ENCODE data around the gene HLA-DMB.

- TF ChIP-seq, protein P1, sequence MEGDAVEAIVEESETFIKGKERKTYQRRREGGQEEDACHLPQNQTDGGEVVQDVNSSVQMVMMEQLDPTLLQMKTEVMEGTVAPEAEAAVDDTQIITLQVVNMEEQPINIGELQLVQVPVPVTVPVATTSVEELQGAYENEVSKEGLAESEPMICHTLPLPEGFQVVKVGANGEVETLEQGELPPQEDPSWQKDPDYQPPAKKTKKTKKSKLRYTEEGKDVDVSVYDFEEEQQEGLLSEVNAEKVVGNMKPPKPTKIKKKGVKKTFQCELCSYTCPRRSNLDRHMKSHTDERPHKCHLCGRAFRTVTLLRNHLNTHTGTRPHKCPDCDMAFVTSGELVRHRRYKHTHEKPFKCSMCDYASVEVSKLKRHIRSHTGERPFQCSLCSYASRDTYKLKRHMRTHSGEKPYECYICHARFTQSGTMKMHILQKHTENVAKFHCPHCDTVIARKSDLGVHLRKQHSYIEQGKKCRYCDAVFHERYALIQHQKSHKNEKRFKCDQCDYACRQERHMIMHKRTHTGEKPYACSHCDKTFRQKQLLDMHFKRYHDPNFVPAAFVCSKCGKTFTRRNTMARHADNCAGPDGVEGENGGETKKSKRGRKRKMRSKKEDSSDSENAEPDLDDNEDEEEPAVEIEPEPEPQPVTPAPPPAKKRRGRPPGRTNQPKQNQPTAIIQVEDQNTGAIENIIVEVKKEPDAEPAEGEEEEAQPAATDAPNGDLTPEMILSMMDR (IDR thresholded peaks at IDR 0.05) = no peak
- TF ChIP-seq ZFX (IDR thresholded peaks at IDR 0.05; ENCODE audit: borderline replicate concordance) = no peak
Observed at GRCh38 chr6:32931211-32931610, 9.6 kb downstream of the HLA-DMB start.

All from 22Rv1 (cell line).